HG03520 (cell line): Measurements from ENCODE around the gene GPR152.
"Not testable (repeated sequence)": the region's sequence is repeated elsewhere in the genome, so short reads cannot be mapped to it uniquely, and the experiment has no call there.

Experiments used
- ATAC-seq: cut with Tn5 transposase; IDR thresholded peaks from one replicate; pipeline ENCODE4 v1.9.1; 2021; ENCODE audit warnings: mild to moderate bottlenecking, moderate library complexity; ENCODE audit not compliant: unreplicated experiment

GPR152 gene

GRCh38 chr11:67489885-67490726 lies 37.6 kb upstream of the GPR152 start:
- ATAC-seq = no peak

GRCh38 chr11:67489203-67489884 lies 36.8 kb upstream of the GPR152 start:
- ATAC-seq = no peak

- ATAC-seq = no peak
These were observed 34.1 kb upstream of the GPR152 start for GRCh38 chr11:67486481-67487195.

GRCh38 chr11:67485873-67486361 lies 33.4 kb upstream of the GPR152 start:
- ATAC-seq = not testable (repeated sequence)

GRCh38 chr11:67484847-67485311 lies 32.4 kb upstream of the GPR152 start:
- ATAC-seq = no peak

- ATAC-seq = no peak
These were observed 31.5 kb upstream of the GPR152 start for GRCh38 chr11:67483831-67484665.

GRCh38 chr11:67482827-67483798 lies 30.6 kb upstream of the GPR152 start, which contains the start of gene AIP:
Gene AIP, plus strand, starts transcription at chr11:67483026. Its CDS starts 133 bp downstream, at chr11:67483159.
- peak; percentile 52 for ATAC-seq

GRCh38 chr11:67482275-67482826 lies 29.8 kb upstream of the GPR152 start:
- ATAC-seq = no peak

GRCh38 chr11:67477344-67478050 lies 25.0 kb upstream of the GPR152 start:
- not testable (repeated sequence) for ATAC-seq

- ATAC-seq = not testable (repeated sequence)
These were observed 24.2 kb upstream of the GPR152 start for GRCh38 chr11:67476692-67477091.

- ATAC-seq = no peak
These were observed 20.4 kb upstream of the GPR152 start for GRCh38 chr11:67472882-67473281.

GRCh38 chr11:67470337-67471002 lies 17.9 kb upstream of the GPR152 start:
- ATAC-seq = no peak

- ATAC-seq = no peak
These were observed 16.9 kb upstream of the GPR152 start for GRCh38 chr11:67469508-67469811.

- peak; percentile 67 for ATAC-seq
These were observed 16.4 kb upstream of the GPR152 start, which contains the start of gene TMEM134 for GRCh38 chr11:67468759-67469507. Gene TMEM134, minus strand, starts transcription at chr11:67469251. Its CDS starts 59 bp downstream, at chr11:67469192.

- ATAC-seq = no peak
These were observed 15.9 kb upstream of the GPR152 start for GRCh38 chr11:67468456-67468758.

- no peak for ATAC-seq
These were observed 15.5 kb upstream of the GPR152 start for GRCh38 chr11:67468056-67468455.
